Measurements from ENCODE around the gene AUTS2.

AUTS2 gene

GRCh38 chr7:70371652-70372051 is 773.4 kb downstream of the AUTS2 start:
- TF ChIP-seq CTCF (IDR thresholded peaks at IDR 0.05; ENCODE audit: borderline replicate concordance, insufficient read depth, low read depth, low read length) = no peak
- H3K4me3 ChIP-seq (ENCODE audit: low read depth, low read length) = no peak overlapping the region

- no peak for TF ChIP-seq CTCF (IDR thresholded peaks at IDR 0.05; ENCODE audit: borderline replicate concordance, insufficient read depth, low read depth, low read length)
- H3K4me3 ChIP-seq (ENCODE audit: low read depth, low read length) = no peak overlapping the region
Measured at GRCh38 chr7:70372768-70373515, 774.7 kb downstream of the AUTS2 start.

- H3K4me3 ChIP-seq (ENCODE audit: low read depth, low read length) = no peak overlapping the region
- TF ChIP-seq CTCF (IDR thresholded peaks at IDR 0.05; ENCODE audit: borderline replicate concordance, insufficient read depth, low read depth, low read length) = no peak
Measured at GRCh38 chr7:70374772-70375533, 776.7 kb downstream of the AUTS2 start.

GRCh38 chr7:70376561-70377031 is 778.3 kb downstream of the AUTS2 start:
- TF ChIP-seq CTCF (IDR thresholded peaks at IDR 0.05; ENCODE audit: borderline replicate concordance, insufficient read depth, low read depth, low read length) = no peak
- H3K4me3 ChIP-seq (ENCODE audit: low read depth, low read length) = no peak overlapping the region

- TF ChIP-seq CTCF (IDR thresholded peaks at IDR 0.05; ENCODE audit: borderline replicate concordance, insufficient read depth, low read depth, low read length) = no peak
- H3K4me3 ChIP-seq (ENCODE audit: low read depth, low read length) = no peak overlapping the region
Measured at GRCh38 chr7:70377957-70378356, 779.7 kb downstream of the AUTS2 start.

GRCh38 chr7:70379210-70379609 is 780.9 kb downstream of the AUTS2 start:
- TF ChIP-seq CTCF (IDR thresholded peaks at IDR 0.05; ENCODE audit: borderline replicate concordance, insufficient read depth, low read depth, low read length) = no peak
- no peak overlapping the region for H3K4me3 ChIP-seq (ENCODE audit: low read depth, low read length)

All from GM12875 (cell line).